ENCODE measurements around the gene SMKR1.
"Not testable (repeated sequence)": the region's sequence is repeated elsewhere in the genome, so short reads cannot be mapped to it uniquely, and the experiment has no call there.

SMKR1 gene

GRCh38 chr7:129481376-129481775 lies 21.0 kb upstream of the SMKR1 start:
- intact Hi-C loops (cut with DNase I); DNase-seq: not testable (repeated sequence)

- intact Hi-C loops (cut with DNase I): no loop called here
- DNase-seq: no peak
Observed at GRCh38 chr7:129482781-129483180, 19.6 kb upstream of the SMKR1 start.

GRCh38 chr7:129489491-129489890 lies 12.8 kb upstream of the SMKR1 start:
- no peak for DNase-seq
- intact Hi-C loops (cut with DNase I): no loop called here

- DNase-seq: no peak
- intact Hi-C loops (cut with DNase I): no loop called here
Observed at GRCh38 chr7:129492391-129492790, 9.9 kb upstream of the SMKR1 start.

DNA sequence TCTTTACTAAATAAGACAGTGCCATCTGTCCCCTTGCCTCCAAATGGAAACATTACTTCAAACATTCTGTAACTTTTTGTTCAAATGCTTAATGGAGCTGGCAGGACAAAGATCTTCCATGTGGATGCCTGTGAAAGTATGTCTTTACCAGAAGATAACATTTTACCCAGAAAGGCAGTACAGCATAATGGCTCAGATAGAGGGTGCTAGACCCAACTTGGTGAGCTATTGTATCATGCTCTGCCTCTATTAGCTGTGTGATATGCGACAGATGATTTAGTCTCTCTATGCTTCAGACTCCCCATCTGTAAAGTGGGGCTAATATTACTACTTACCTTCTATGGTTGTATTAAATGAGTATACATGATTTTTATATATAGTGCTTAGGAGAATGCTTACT lies 8.8 kb upstream of the SMKR1 start:
- intact Hi-C loops (cut with DNase I): no loop called here
- DNase-seq: no peak

DNA sequence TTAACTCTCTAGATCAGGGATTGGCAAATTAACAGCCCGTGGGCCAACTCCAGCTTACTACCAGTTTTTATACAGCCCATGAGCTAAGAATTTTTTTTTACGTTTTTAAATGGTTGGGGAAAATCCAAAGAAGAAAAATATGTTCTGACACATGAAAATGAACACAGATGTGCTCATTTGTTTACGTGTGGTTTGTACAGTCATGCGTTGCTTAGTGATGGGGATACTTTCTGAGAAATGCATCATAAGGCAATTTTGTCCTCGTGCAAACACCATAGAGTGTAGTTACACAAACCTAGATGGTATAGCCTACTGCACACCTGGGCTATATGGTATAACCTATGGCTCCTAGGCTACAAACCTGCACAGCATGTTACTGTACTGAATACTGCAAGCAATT lies 8.3 kb upstream of the SMKR1 start:
- intact Hi-C loops (cut with DNase I): no loop called here
- DNase-seq: no peak

DNA sequence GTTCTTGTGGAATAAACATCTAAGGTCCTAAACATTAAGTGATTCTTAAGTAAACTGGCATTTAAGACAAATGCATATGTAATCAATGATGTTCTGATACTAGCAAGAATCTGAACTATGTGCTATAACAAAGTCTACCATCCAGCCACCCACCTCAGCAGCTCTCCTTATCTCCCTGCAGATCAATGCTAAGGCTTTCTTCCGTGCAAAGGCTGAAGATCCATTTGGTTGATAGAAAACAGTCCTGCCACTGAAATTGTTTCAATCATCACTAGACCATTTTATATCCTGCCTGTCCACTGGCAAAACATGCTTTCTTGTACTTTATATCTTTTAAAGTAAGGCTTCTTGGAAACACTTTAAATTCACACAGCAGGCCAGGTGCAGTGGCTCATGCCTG lies 6.3 kb upstream of the SMKR1 start:
- DNase-seq: no peak
- intact Hi-C loops (cut with DNase I): no loop called here

DNA sequence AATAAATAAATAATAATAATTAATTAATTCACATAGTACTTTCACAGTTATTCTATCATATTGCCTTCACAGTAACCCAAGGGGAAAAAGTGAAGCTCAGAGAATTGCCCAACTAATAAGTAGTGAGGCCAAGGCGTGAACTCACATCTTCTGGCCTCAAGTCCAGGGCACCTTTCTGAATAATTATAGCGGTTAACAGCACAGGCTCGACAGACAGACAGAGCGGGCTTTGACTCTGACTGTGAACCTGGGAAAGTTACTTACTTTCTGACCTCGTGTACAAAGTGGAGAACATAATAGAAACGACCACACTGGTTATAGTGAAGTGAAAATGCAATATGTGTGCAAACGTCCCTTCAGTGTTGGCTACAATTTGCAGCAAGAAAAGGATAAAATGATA lies 5.7 kb upstream of the SMKR1 start:
- DNase-seq: no peak
- intact Hi-C loops (cut with DNase I): no loop called here

- DNase-seq: no peak
- intact Hi-C loops (cut with DNase I): no loop called here
Observed at GRCh38 chr7:129497156-129497555, 5.2 kb upstream of the SMKR1 start.

GRCh38 chr7:129498021-129498420 lies 4.3 kb upstream of the SMKR1 start:
- intact Hi-C loops (cut with DNase I): no loop called here
- no peak for DNase-seq

GRCh38 chr7:129499999-129500398 lies 2.3 kb upstream of the SMKR1 start:
- no peak for DNase-seq
- intact Hi-C loops (cut with DNase I): loop anchor here (10.0 kb wide), 1 partner anchor 135 kb away; no protein-coding TSS in a partner anchor

GRCh38 chr7:129502708-129503685 lies 666 bp downstream of the SMKR1 start:
- intact Hi-C loops (cut with DNase I): loop anchor here (10.0 kb wide), 1 partner anchor 132 kb away; no protein-coding TSS in a partner anchor
- DNase-seq: peak in 4 of 10 donors; percentile 10 to 85 (median 14)

- intact Hi-C loops (cut with DNase I): loop anchor here (10.0 kb wide), 1 partner anchor 131 kb away; no protein-coding TSS in a partner anchor
- DNase-seq: no peak
Observed at GRCh38 chr7:129503725-129504124, 1.4 kb downstream of the SMKR1 start.

GRCh38 chr7:129512192-129512591 lies 9.9 kb downstream of the SMKR1 start:
- intact Hi-C loops (cut with DNase I): no loop called here
- no peak for DNase-seq

DNA sequence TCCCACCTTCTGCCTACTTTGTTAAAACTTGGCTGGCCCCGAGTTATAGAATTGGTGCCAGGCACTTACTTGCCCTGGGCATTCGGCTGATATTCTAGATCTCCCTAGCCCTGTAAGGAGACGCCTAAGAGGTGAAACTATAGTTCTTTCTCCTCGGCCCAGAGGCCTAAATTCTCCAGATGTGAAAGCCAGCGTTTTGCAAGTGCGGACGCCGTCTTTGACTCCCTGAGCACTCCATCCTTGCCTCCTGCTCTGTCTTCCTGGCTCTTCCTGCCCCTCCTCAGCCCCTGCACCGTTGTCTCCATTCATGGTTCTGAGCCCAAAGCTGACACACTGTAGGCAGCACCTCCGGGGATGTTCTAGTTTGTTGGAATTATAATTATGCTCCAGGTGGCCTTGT lies 11.2 kb downstream of the SMKR1 start:
- DNase-seq: no peak
- intact Hi-C loops (cut with DNase I): no loop called here

DNA sequence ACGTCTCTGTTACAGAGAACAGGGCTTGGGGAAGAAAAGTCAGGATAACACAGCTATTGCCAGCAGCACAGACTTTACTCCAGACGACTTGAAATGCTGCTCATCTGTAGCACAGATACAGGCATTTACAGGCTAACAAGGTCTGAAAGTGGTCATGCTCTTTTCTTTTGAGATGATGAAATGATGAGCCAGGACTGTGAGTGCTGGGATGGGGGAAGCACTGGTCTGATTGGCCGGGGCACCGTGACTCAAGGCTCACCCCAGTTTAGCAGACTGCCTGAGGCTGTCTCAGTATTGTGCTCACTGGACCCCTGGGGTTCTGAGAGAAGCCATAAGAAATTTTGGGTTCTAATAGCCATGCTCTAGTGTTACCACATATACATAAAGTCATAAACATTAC lies 12.4 kb downstream of the SMKR1 start:
- no peak for DNase-seq
- intact Hi-C loops (cut with DNase I): no loop called here

- intact Hi-C loops (cut with DNase I): no loop called here
- DNase-seq: no peak
Observed at GRCh38 chr7:129515381-129515780, 13.1 kb downstream of the SMKR1 start.

GRCh38 chr7:129517931-129518330 lies 15.6 kb downstream of the SMKR1 start:
- intact Hi-C loops (cut with DNase I): no loop called here
- no peak for DNase-seq

- intact Hi-C loops (cut with DNase I): no loop called here
Observed at GRCh38 chr7:129519464-129519863, 17.1 kb downstream of the SMKR1 start.

DNA sequence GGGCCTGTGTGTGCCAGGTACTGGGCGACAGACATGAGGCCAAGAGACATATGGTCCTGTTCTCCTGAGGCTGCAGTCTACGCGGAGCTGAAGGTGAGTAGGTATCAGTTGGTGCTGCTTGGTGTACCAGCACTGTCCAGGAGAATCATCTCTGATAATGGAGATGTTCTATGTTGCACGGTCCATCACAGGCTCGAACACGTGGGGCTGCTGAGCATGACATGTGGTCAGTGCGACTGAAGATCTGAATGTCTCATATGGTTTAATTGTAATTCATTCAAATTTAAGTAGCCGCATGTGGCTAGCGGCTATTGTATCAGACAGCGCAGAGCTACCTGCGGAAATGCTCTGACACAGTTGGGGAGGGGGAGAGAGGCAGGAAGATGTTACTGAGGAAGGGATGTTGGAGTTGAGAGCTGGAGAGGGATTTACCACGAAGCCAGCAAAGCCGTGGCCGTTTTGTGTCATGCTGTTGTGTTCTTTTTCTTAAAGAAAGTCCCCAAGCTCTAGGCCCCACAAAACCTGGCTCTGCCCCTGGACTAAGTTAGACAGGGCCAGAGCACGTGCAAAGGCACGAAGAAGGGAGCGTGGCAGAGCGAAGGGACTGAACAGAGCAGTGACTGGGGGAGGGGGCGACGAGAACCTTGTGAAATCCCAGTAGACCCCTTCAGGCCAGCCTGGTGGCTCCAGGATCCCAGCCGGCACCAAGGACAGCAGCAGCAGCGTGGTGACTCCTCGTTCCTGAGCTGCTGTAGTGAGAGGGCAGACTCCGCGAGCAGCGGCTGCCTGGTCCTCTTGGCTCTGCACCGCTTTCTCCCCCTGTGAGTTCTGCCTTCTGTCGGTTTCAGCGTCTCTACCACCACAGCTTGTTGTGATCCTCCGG lies 20.0 kb downstream of the SMKR1 start:
- intact Hi-C loops (cut with DNase I): no loop called here
- peak in 2 of 10 donors; percentile 64 to 71 for DNase-seq

More at GRCh38 chr7:129519464-129519863, 17.1 kb downstream of the SMKR1 start:
- no peak for DNase-seq

GRCh38 chr7:129522971-129523340 lies 20.6 kb downstream of the SMKR1 start:
- DNase-seq: peak in 2 of 10 donors; percentile 46 to 59

More at GRCh38 chr7:129522971-129523340, 20.6 kb downstream of the SMKR1 start:
- intact Hi-C loops (cut with DNase I): no loop called here

Data from posterior cingulate gyrus (tissue), 11 donors.